Right atrium auricular region (tissue), 2 donors: ENCODE measurements around the gene PNLDC1. TPM values are rescaled to one million over a fixed set of nuclear protein-coding genes. Genes with fewer than 3 reads are reported as not detected.

Source experiments
- DNase-seq: peaks from one replicate; pipeline ENCODE4 v3.0.0-alpha.2; 2019; ENCODE audit warnings: low spot score
- H3K27ac ChIP-seq, 2 donors: fragments of 200-600 bp; sonication (generic); 1 replicate in 1 of 2; 2 replicates in 1 of 2; pipeline ENCODE4 v1.5.1; 2016 to 2019
- H3K27me3 ChIP-seq, 2 donors: fragments of 200-600 bp; sonication (generic); one replicate each; pipeline versions ENCODE4 v1.5.1 to v1.6.0; 2017 to 2019
- H3K36me3 ChIP-seq: fragments of 200-600 bp; sonication (generic); one replicate; pipeline ENCODE4 v1.5.1; 2016
- H3K4me1 ChIP-seq, 2 donors: fragments of 200-600 bp; sonication (generic); one replicate each; pipeline versions ENCODE4 v1.5.1 to v1.6.0; 2017 to 2019
- H3K4me3 ChIP-seq, 2 donors: fragments of 200-600 bp; sonication (generic); 1 replicate in 1 of 2; 2 replicates in 1 of 2; pipeline ENCODE4 v1.5.1; 2017 to 2019; ENCODE audit warnings: mild to moderate bottlenecking in 1 of 2, moderate library complexity in 1 of 2
- H3K9me3 ChIP-seq, 2 donors: fragments of 200-600 bp; sonication (generic); one replicate each; pipeline ENCODE4 v1.5.1; 2019
- CTCF ChIP-seq, 2 donors: fragments of 200-600 bp; sonication (generic); IDR thresholded peaks; one replicate each; pipeline ENCODE4 v1.5.1; 2019; ENCODE audit warnings: antibody characterized with exemption in 2 of 2
- total RNA-seq, 2 donors: library from RNA; depleted of rRNA; stranded (reverse); fragments of >200 nt; gene quantifications; one replicate each; pipeline ENCODE4 v1.1.0, GENCODE V29; 2016

PNLDC1 gene
- total RNA-seq, 2 donors from 2014 or later: 0.33 TPM; not detected in 1

GRCh38 chr6:159761873-159762680 lies 38.0 kb upstream of the PNLDC1 start, which contains the start of gene ACAT2:
Gene ACAT2, plus strand, starts transcription at chr6:159762045. Its CDS starts 43 bp downstream, at chr6:159762088.
- peaks cover 3% of the 10 kb centered on the region for H3K36me3 ChIP-seq
- no peaks in the 10 kb centered on the region for H3K9me3 ChIP-seq
- TF ChIP-seq CTCF (IDR thresholded peaks at IDR 0.05): peak in 1 of 2 donors; percentile 14
- H3K4me3 ChIP-seq: peak within 1 kb of the TSS; percentile 81 to 97
- H3K4me1 ChIP-seq: peaks cover 0 to 18% of the 10 kb centered on the region in 2 donors
- no peaks in the 10 kb centered on the region for H3K27me3 ChIP-seq
- H3K27ac ChIP-seq: peak within 1 kb of the TSS; percentile 98 to 99
- DNase-seq: peak; percentile 98

GRCh38 chr6:159762681-159763293 lies 37.3 kb upstream of the PNLDC1 start:
- no peak for TF ChIP-seq CTCF (IDR thresholded peaks at IDR 0.05)
- peak overlapping the region; percentile 98 to 99 for H3K27ac ChIP-seq
- H3K4me3 ChIP-seq: peak overlapping the region; percentile 81 to 97
- H3K9me3 ChIP-seq: no peaks in the 10 kb centered on the region
- no peaks in the 10 kb centered on the region for H3K36me3 ChIP-seq
- H3K4me1 ChIP-seq: peaks cover 0 to 18% of the 10 kb centered on the region in 2 donors
- DNase-seq: no peak
- no peaks in the 10 kb centered on the region for H3K27me3 ChIP-seq

GRCh38 chr6:159766906-159767305 lies 33.2 kb upstream of the PNLDC1 start:
- no peak overlapping the region for H3K4me3 ChIP-seq
- H3K9me3 ChIP-seq: no peaks in the 10 kb centered on the region
- H3K4me1 ChIP-seq: peaks cover 0 to 8% of the 10 kb centered on the region in 2 donors
- H3K36me3 ChIP-seq: no peaks in the 10 kb centered on the region
- H3K27me3 ChIP-seq: no peaks in the 10 kb centered on the region
- H3K27ac ChIP-seq: no peak overlapping the region
- TF ChIP-seq CTCF (IDR thresholded peaks at IDR 0.05): no peak
- DNase-seq: no peak

- no peak for TF ChIP-seq CTCF (IDR thresholded peaks at IDR 0.05)
- Histone ChIP-seq H3K27ac (no peak overlapping the region), H3K4me1 (no peaks in the 10 kb centered on the region), H3K27me3 (no peaks in the 10 kb centered on the region), H3K36me3 (no peaks in the 10 kb centered on the region), H3K9me3 (no peaks in the 10 kb centered on the region), H3K4me3 (no peak overlapping the region)
- no peak for DNase-seq
Measured at GRCh38 chr6:159769470-159769869, 30.6 kb upstream of the PNLDC1 start.

- Histone ChIP-seq H3K36me3 (peaks cover under 1% of the 10 kb centered on the region), H3K4me3 (no peak overlapping the region), H3K4me1 (no peaks in the 10 kb centered on the region), H3K27me3 (no peaks in the 10 kb centered on the region), H3K9me3 (no peaks in the 10 kb centered on the region), H3K27ac (no peak overlapping the region)
- no peak for TF ChIP-seq CTCF (IDR thresholded peaks at IDR 0.05)
- DNase-seq: no peak
Measured at GRCh38 chr6:159772196-159772595, 27.9 kb upstream of the PNLDC1 start.
